Measurements from ENCODE around the gene CELSR1. TPM values are rescaled to one million over a fixed set of nuclear protein-coding genes. Genes with fewer than 3 reads are reported as not detected.

CELSR1 gene
- total RNA-seq, 1 donor from 2014 or later = 27.9 TPM

- H3K27me3 Mint-ChIP-seq (ENCODE audit: low read depth) = no peaks in the 10 kb centered on the region
- TF ChIP-seq CTCF (IDR thresholded peaks at IDR 0.05) = no peak
- no peak for DNase-seq (ENCODE audit: low spot score)
- H3K27ac Mint-ChIP-seq (ENCODE audit: unreplicated experiment) = no peak overlapping the region
- H3K36me3 Mint-ChIP-seq (ENCODE audit: low read depth) = peaks cover 22% of the 10 kb centered on the region
- H3K4me1 Mint-ChIP-seq (ENCODE audit: low read depth) = peaks cover 21% of the 10 kb centered on the region
- H3K9me3 Mint-ChIP-seq (ENCODE audit: low read depth) = no peaks in the 10 kb centered on the region
- H3K4me3 Mint-ChIP-seq (ENCODE audit: unreplicated experiment) = no peak overlapping the region
Measured at GRCh38 chr22:46382524-46382923, 154.9 kb downstream of the CELSR1 start.

- no peak overlapping the region for H3K27ac Mint-ChIP-seq (ENCODE audit: unreplicated experiment)
- peaks cover 23% of the 10 kb centered on the region for H3K4me1 Mint-ChIP-seq (ENCODE audit: low read depth)
- no peak for DNase-seq (ENCODE audit: low spot score)
- no peak for TF ChIP-seq CTCF (IDR thresholded peaks at IDR 0.05)
- H3K27me3 Mint-ChIP-seq (ENCODE audit: low read depth) = no peaks in the 10 kb centered on the region
- peaks cover 3% of the 10 kb centered on the region for H3K9me3 Mint-ChIP-seq (ENCODE audit: low read depth)
- H3K36me3 Mint-ChIP-seq (ENCODE audit: low read depth) = peaks cover 28% of the 10 kb centered on the region
- H3K4me3 Mint-ChIP-seq (ENCODE audit: unreplicated experiment) = no peak overlapping the region
Measured at GRCh38 chr22:46381731-46382130, 155.7 kb downstream of the CELSR1 start.

- H3K27me3 Mint-ChIP-seq (ENCODE audit: low read depth) = no peaks in the 10 kb centered on the region
- no peak overlapping the region for H3K27ac Mint-ChIP-seq (ENCODE audit: unreplicated experiment)
- peaks cover 7% of the 10 kb centered on the region for H3K9me3 Mint-ChIP-seq (ENCODE audit: low read depth)
- peaks cover 33% of the 10 kb centered on the region for H3K36me3 Mint-ChIP-seq (ENCODE audit: low read depth)
- DNase-seq (ENCODE audit: low spot score) = no peak
- TF ChIP-seq CTCF (IDR thresholded peaks at IDR 0.05) = no peak
- H3K4me1 Mint-ChIP-seq (ENCODE audit: low read depth) = peaks cover 23% of the 10 kb centered on the region
- no peak overlapping the region for H3K4me3 Mint-ChIP-seq (ENCODE audit: unreplicated experiment)
Measured at GRCh38 chr22:46381142-46381541, 156.3 kb downstream of the CELSR1 start.

- peaks cover 38% of the 10 kb centered on the region for H3K36me3 Mint-ChIP-seq (ENCODE audit: low read depth)
- DNase-seq (ENCODE audit: low spot score) = no peak
- H3K4me3 Mint-ChIP-seq (ENCODE audit: unreplicated experiment) = no peak overlapping the region
- H3K9me3 Mint-ChIP-seq (ENCODE audit: low read depth) = peaks cover 11% of the 10 kb centered on the region
- TF ChIP-seq CTCF (IDR thresholded peaks at IDR 0.05) = no peak
- H3K4me1 Mint-ChIP-seq (ENCODE audit: low read depth) = peaks cover 23% of the 10 kb centered on the region
- H3K27ac Mint-ChIP-seq (ENCODE audit: unreplicated experiment) = no peak overlapping the region
- no peaks in the 10 kb centered on the region for H3K27me3 Mint-ChIP-seq (ENCODE audit: low read depth)
Measured at GRCh38 chr22:46380581-46380980, 156.8 kb downstream of the CELSR1 start.

GRCh38 chr22:46380069-46380468, 157.4 kb downstream of the CELSR1 start:
- no peak for TF ChIP-seq CTCF (IDR thresholded peaks at IDR 0.05)
- Mint-ChIP-seq H3K4me3 (ENCODE audit: unreplicated experiment) (no peak overlapping the region), H3K36me3 (ENCODE audit: low read depth) (peaks cover 40% of the 10 kb centered on the region), H3K27me3 (ENCODE audit: low read depth) (no peaks in the 10 kb centered on the region), H3K9me3 (ENCODE audit: low read depth) (peaks cover 11% of the 10 kb centered on the region), H3K4me1 (ENCODE audit: low read depth) (peaks cover 23% of the 10 kb centered on the region), H3K27ac (ENCODE audit: unreplicated experiment) (no peak overlapping the region)
- no peak for DNase-seq (ENCODE audit: low spot score)
